NB4 (cell line): ENCODE results near the gene SNCG.

Experiments
- MAX ChIP-seq: IDR thresholded peaks from 2 replicates; pipeline ENCODE4 v1.6.1; 2011; ENCODE audit warnings: low read depth, low read length
- MYC ChIP-seq: IDR thresholded peaks from 2 replicates; pipeline ENCODE4 v1.6.1; 2011; ENCODE audit warnings: low read depth, low read length
- POLR2A ChIP-seq: IDR thresholded peaks from 2 replicates; pipeline ENCODE4 v1.6.1; 2011; ENCODE audit warnings: mild to moderate bottlenecking; ENCODE audit not compliant: insufficient read length; ENCODE audit errors: extremely low read depth
- TF ChIP-seq, protein P1 (sequence below): IDR thresholded peaks from one replicate; pipeline ENCODE4 v1.5.1; 2012; ENCODE audit warnings: low read depth, low read length

DNA sequence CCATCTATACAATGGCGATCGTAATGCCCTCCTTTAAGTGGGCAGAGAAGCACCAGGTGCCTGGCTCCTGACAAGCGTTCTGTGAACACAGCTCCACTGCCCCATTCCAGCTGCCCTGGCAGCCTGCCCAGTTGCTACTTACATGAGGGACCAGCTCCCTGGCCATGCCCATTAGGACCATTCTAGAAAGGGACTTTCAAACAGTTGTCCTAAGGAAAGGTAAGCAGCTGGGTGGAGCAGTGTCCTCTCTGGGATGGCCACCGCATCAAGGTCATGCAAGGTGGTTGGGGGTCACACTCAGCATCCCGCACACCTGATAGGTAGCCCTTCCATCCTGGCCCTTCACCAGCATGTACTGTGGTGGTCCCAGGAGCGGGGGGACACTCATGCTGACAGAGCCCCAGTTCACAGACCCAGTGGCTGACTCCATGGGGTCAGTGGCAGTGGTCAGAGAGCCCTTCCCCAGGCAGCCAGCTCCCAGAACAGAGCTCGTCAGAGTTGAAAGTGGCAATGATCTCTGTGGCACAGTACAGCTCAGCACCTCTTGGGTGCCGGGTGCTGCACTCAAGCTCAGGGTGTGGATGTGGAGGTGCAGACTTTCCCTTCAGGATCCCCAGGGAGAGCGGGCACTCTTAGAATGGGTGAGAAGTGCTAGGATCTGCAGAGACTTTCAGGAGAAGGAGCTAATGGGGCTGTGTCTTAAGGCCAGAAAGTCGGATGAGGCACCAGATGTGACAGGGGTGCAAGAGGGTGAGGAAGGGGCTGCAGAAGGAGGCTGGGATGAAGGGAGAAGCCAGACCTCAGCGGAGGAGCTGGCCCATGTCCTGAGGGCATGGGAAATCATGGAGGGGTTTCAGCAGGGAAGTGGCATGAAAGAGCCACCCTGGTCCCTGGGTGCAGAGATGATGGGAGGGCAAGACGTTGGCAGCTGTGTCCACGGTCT is 11.9 kb upstream of the SNCG start:
- TF ChIP-seq, protein P1, sequence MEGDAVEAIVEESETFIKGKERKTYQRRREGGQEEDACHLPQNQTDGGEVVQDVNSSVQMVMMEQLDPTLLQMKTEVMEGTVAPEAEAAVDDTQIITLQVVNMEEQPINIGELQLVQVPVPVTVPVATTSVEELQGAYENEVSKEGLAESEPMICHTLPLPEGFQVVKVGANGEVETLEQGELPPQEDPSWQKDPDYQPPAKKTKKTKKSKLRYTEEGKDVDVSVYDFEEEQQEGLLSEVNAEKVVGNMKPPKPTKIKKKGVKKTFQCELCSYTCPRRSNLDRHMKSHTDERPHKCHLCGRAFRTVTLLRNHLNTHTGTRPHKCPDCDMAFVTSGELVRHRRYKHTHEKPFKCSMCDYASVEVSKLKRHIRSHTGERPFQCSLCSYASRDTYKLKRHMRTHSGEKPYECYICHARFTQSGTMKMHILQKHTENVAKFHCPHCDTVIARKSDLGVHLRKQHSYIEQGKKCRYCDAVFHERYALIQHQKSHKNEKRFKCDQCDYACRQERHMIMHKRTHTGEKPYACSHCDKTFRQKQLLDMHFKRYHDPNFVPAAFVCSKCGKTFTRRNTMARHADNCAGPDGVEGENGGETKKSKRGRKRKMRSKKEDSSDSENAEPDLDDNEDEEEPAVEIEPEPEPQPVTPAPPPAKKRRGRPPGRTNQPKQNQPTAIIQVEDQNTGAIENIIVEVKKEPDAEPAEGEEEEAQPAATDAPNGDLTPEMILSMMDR: no peak
- no peak for TF ChIP-seq POLR2A
- no peak for TF ChIP-seq MYC
- no peak for TF ChIP-seq MAX
